ENCODE measurements around the gene HDAC4.

DNA sequence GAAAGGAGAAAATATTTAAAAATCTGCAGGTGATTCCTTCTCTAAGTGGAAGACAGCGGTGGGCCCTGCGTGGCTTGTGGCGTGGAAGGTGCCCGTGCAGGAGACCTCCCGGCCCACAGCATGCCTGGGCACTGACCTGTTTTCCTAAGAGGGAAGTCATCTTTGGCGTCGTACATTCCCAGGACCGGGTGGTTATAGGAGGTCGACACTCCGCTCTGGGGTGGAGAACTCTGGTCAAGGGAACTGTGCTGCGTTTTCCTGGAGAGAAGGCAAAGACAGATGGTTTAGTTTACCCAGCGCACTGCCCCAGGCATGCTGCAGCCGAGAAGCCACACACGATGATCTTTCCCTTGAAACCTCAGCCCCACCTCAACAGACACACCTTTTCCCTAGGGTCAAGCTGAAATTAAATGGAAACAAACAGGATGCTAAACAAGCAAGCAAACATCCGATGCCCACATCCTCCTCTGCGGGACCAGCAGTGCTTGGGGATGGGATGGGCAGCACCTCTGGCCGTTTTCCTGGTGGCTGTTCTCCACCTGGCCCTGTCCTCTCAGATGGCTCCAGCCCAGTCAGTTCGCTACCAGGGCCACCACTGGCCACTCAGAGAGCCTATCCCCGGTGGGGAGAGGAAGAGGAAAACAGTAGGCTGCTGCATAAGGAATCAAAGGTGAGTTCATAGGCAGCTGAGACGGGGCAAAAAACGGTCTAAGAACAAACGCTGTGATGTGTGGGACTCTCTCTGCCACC is 244.1 kb downstream of the HDAC4 start:
- TF ChIP-seq, protein P1, sequence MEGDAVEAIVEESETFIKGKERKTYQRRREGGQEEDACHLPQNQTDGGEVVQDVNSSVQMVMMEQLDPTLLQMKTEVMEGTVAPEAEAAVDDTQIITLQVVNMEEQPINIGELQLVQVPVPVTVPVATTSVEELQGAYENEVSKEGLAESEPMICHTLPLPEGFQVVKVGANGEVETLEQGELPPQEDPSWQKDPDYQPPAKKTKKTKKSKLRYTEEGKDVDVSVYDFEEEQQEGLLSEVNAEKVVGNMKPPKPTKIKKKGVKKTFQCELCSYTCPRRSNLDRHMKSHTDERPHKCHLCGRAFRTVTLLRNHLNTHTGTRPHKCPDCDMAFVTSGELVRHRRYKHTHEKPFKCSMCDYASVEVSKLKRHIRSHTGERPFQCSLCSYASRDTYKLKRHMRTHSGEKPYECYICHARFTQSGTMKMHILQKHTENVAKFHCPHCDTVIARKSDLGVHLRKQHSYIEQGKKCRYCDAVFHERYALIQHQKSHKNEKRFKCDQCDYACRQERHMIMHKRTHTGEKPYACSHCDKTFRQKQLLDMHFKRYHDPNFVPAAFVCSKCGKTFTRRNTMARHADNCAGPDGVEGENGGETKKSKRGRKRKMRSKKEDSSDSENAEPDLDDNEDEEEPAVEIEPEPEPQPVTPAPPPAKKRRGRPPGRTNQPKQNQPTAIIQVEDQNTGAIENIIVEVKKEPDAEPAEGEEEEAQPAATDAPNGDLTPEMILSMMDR (IDR thresholded peaks at IDR 0.05), result no peak
- no peak for TF ChIP-seq POLR2A (IDR thresholded peaks at IDR 0.05)
